GM18868 (cell line): ENCODE data around the gene GNB1L.

Experiments used
- ATAC-seq: cut with Tn5 transposase; IDR thresholded peaks from one replicate; pipeline ENCODE4 v1.9.1; 2021; ENCODE audit warnings: mild to moderate bottlenecking, moderate library complexity; ENCODE audit not compliant: unreplicated experiment

Gene GNB1L

GRCh38 chr22:19865141-19865829 lies 10.6 kb upstream of the GNB1L start:
- no peak for ATAC-seq

- ATAC-seq: no peak
Measured at GRCh38 chr22:19864538-19865106, 9.9 kb upstream of the GNB1L start.

GRCh38 chr22:19863571-19863970 lies 8.9 kb upstream of the GNB1L start:
- ATAC-seq: no peak

GRCh38 chr22:19862619-19863246 lies 8.1 kb upstream of the GNB1L start:
- no peak for ATAC-seq

- ATAC-seq: no peak
Measured at GRCh38 chr22:19859861-19860510, 5.3 kb upstream of the GNB1L start.

GRCh38 chr22:19857382-19857781 lies 2.7 kb upstream of the GNB1L start:
- ATAC-seq: no peak

GRCh38 chr22:19855504-19856409 lies 1.1 kb upstream of the GNB1L start:
- no peak for ATAC-seq

GRCh38 chr22:19853879-19854777 lies 546 bp downstream of the GNB1L start:
- no peak for ATAC-seq

GRCh38 chr22:19853058-19853878 lies 1.4 kb downstream of the GNB1L start:
- no peak for ATAC-seq

GRCh38 chr22:19852177-19852781 lies 2.4 kb downstream of the GNB1L start:
- no peak for ATAC-seq

- ATAC-seq: no peak
Measured at GRCh38 chr22:19851291-19852176, 3.1 kb downstream of the GNB1L start.

GRCh38 chr22:19850763-19851109 lies 3.9 kb downstream of the GNB1L start:
- ATAC-seq: no peak

- ATAC-seq: no peak
Measured at GRCh38 chr22:19849835-19850762, 4.6 kb downstream of the GNB1L start.

- no peak for ATAC-seq
Measured at GRCh38 chr22:19848298-19849224, 6.1 kb downstream of the GNB1L start.

GRCh38 chr22:19847345-19847632 lies 7.4 kb downstream of the GNB1L start:
- no peak for ATAC-seq
